ENCODE data around the gene PRR19. TPM values are rescaled to one million over a fixed set of nuclear protein-coding genes. Genes with fewer than 3 reads are reported as not detected.
A peak's percentile ranks its signal among the peaks of the same experiment; 100 is the strongest.

PRR19 gene, protein sequence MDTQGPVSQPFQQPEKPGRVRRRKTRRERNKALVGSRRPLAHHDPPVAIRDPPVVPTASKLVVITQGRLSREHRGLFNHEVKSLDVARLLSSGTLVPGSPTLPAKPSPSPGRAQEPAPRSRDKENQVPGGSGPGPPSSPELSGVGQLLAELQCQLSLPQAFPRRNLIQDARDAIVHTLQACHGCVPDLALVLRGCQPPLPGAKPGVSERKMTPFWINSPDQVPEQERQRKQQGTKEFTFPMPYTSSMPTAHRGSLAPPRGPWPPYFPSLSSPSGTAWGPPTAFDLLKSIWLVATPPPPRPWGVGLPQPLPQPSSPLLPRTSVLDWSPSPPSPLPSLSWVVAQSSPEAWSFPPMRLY
- total RNA-seq: 0.71 TPM
- long read RNA-seq: 0 reads

DNA sequence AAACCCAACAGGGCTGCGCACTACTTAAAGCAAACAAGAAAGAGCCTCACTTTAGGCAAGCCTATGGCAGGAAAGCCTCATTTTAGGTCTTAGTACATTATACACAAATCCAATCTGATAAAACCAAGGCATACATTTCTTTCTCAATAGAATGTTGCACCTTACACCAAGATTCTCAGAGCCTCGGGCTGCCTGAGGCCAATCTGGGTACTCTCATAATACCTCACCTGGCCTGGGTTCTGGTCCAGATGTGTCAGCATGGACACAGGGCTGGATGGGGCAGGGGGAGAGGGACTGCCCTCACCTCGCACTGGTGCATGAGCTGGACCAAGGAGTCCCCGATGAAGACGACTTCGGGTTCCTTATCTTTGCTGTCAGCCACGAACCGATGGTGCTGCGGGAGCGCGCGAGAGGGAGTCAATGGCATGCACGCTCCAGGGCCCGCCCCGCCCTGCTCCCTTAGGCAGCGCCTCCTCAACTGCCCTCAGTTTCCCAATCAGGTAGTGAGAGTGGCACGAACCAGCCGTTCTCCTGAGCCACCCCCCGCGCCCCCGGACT, at the start of gene PRR19:
TSS of gene PRR19 (plus strand) at position 487 of the 558 bp plus-strand sequence. CDS start 7,453 bp downstream, outside the sequence.
- ATAC-seq: peak; percentile 41 to 43
- TF ChIP-seq, protein P1, sequence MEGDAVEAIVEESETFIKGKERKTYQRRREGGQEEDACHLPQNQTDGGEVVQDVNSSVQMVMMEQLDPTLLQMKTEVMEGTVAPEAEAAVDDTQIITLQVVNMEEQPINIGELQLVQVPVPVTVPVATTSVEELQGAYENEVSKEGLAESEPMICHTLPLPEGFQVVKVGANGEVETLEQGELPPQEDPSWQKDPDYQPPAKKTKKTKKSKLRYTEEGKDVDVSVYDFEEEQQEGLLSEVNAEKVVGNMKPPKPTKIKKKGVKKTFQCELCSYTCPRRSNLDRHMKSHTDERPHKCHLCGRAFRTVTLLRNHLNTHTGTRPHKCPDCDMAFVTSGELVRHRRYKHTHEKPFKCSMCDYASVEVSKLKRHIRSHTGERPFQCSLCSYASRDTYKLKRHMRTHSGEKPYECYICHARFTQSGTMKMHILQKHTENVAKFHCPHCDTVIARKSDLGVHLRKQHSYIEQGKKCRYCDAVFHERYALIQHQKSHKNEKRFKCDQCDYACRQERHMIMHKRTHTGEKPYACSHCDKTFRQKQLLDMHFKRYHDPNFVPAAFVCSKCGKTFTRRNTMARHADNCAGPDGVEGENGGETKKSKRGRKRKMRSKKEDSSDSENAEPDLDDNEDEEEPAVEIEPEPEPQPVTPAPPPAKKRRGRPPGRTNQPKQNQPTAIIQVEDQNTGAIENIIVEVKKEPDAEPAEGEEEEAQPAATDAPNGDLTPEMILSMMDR (IDR thresholded peaks at IDR 0.05): no peak

DNA sequence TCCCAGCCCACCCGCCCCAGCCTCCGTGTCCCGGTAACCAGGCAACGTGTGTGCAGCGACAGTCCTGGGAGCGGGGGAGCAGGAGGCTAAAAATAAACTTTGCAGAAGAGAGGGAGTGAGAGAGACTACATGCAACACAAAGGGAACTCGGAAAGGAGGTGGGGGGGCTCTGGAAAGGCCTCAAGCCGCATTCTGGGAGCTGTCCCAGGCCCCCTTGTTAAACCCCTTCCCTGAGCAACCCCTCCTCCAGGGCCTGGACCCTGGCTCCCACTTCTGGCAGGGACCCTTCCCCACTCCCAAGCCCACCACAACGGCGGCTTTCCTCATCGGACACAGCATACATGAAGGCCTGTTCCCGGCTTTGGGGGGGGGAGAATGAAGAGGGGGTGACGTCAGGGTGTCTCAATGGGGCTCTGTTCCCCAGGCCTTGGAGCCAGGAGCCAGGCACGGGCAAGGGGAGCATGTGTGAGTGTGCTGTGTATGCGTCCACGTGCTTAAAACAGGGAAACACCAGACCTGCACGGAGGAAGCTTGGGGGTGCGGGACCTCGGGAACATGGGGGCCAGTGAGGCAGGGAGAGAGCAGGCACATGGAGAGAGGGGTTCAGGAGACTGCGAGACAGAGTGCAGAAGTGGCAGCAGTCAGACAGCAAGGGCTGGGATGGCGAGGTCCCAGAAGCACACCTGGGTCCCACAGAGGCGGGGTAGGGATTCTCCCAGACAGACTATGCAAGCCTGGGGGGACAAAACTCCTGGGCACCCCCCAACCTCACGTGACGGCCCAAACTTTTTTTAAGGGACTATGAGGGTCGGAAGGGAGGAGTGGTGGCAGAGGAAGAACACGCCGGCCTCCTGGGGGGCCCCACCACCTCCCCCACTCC, 49.3 kb upstream of the PRR19 start:
- H3K27ac ChIP-seq: peak overlapping the region; percentile 98
- H3K4me3 ChIP-seq: peak overlapping the region; percentile 97
- no peaks in the 10 kb centered on the region for H3K27me3 ChIP-seq (ENCODE audit: low read depth)
- TF ChIP-seq, protein P1 (IDR thresholded peaks at IDR 0.05): no peak
- H3K9me3 ChIP-seq: no peaks in the 10 kb centered on the region
- intact Hi-C loops (cut with DNase I): no loop called here
- no peak for DNase-seq
- peaks cover 22% of the 10 kb centered on the region for H3K36me3 ChIP-seq
- peaks cover 54% of the 10 kb centered on the region for H3K4me1 ChIP-seq
- ATAC-seq: peak in 1 of 2 donors; percentile 24

More for the DNA sequence above, at the start of gene PRR19:
- Histone ChIP-seq H3K27me3 (ENCODE audit: low read depth) (no peaks in the 10 kb centered on the region), H3K4me1 (peaks cover 14% of the 10 kb centered on the region), H3K4me3 (peak within 1 kb of the TSS; percentile 65), H3K27ac (peak within 1 kb of the TSS; percentile 9), H3K36me3 (no peaks in the 10 kb centered on the region), H3K9me3 (no peaks in the 10 kb centered on the region)
- no peak for DNase-seq
- intact Hi-C loops (cut with DNase I): no loop called here

DNA sequence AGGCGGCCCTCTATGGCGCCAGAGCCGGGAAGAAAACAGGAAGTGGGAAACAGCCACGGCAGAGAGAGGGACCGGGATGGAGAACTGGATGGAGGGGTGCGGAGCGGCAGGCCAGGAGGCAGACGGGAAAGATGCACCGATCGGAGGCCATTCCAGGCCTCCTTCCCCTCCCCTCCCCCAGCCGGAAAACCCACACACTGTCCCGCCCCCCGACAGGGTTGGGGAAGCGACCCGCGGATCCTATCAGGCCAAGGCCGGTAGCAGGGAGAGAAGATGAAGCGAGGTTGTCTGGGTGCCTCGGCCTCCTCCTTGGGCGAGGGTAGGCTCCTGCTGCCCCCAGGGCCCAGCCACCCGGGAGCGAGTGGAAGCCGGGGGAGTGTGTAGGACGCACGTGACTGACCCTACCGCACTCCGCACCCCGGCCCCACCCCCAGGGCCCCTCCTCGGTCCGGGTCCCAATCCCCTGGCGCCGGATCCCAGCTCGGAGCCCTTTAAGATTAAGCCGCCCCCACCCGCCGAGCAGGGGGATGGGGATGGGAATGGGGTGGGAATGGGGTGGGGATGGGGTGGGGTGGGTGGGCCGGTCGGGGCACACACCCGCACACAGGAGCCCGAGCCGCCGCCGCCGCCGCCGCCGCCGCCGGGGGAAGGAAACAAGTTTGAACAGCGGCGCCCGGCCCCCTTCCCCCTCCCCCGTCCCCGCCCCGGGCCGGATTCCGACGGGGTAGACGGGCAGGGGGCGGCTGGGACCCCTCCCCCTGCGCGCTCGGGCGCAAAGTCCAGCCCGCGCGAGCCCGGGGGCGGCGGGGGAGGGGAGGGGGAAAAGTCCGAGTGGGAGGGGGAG, 48.5 kb upstream of the PRR19 start:
- Histone ChIP-seq H3K9me3 (no peaks in the 10 kb centered on the region), H3K27ac (peak overlapping the region; percentile 98), H3K4me1 (peaks cover 54% of the 10 kb centered on the region), H3K4me3 (peak overlapping the region; percentile 97), H3K27me3 (ENCODE audit: low read depth) (no peaks in the 10 kb centered on the region), H3K36me3 (peaks cover 18% of the 10 kb centered on the region)
- TF ChIP-seq, protein P1 (IDR thresholded peaks at IDR 0.05): no peak
- DNase-seq: peak; percentile 77
- peak; percentile 27 to 41 for ATAC-seq
- intact Hi-C loops (cut with DNase I): no loop called here

DNA sequence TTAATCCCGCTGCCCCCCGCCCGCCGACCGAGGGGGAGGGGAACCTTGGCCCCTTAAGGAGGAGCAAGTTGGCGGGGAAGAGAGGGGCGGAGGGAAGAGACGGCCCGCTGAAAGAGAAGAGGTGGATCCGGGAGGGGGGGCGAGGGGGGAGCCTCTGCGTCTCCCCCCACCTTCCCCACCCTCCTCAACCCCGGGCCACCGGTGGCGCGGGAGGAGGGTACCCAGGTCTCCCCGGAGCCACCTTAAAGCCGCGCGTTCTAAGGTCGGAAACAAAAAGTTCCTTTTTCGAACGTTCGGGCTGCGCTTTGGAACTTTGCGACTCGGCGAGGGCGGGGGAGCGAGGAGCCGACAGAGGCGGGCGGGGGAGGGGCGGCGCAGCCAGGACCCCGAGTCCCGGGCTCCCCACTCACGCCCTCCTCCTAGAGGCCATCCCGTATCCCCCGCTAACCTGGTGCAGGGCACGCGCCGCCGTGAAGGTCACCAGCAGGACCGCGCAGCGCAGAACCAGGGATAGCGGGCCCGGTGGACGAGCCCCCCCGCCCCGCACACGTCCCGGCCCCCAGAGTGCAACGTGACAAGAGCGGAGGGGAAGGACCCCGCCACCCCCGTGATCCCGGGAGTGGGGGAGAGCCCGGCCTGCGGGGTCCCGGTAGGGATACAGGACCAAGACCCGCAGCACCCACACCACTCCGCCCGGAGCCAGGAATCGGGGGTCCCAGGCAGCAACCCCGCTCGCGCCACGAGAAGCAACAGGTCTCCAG, 47.7 kb upstream of the PRR19 start:
- no peaks in the 10 kb centered on the region for H3K27me3 ChIP-seq (ENCODE audit: low read depth)
- no peaks in the 10 kb centered on the region for H3K9me3 ChIP-seq
- DNase-seq: peak; percentile 84
- peaks cover 10% of the 10 kb centered on the region for H3K36me3 ChIP-seq
- intact Hi-C loops (cut with DNase I): no loop called here
- ATAC-seq: peak; percentile 46 to 49
- peak overlapping the region; percentile 97 for H3K4me3 ChIP-seq
- H3K4me1 ChIP-seq: peaks cover 54% of the 10 kb centered on the region
- TF ChIP-seq, protein P1 (IDR thresholded peaks at IDR 0.05): no peak
- peak overlapping the region; percentile 98 for H3K27ac ChIP-seq
